GM19193 (cell line): ENCODE results near the gene HIPK3.

ENCODE experiments used
- POLR2A ChIP-seq: IDR thresholded peaks from 4 replicates; pipeline ENCODE4 v1.6.1; 2011; ENCODE audit not compliant: insufficient read depth, insufficient read length; ENCODE audit errors: extremely low read depth

The HIPK3 gene

GRCh38 chr11:33256031-33256812 is 959 bp upstream of the HIPK3 start:
- TF ChIP-seq POLR2A: no peak

GRCh38 chr11:33256813-33257159 is 395 bp upstream of the HIPK3 start:
- no peak for TF ChIP-seq POLR2A

- peak; percentile 72 for TF ChIP-seq POLR2A
Measured at GRCh38 chr11:33257897-33258630, 883 bp downstream of the HIPK3 start.

- no peak for TF ChIP-seq POLR2A
Measured at GRCh38 chr11:33258631-33259205, 1.5 kb downstream of the HIPK3 start.

GRCh38 chr11:33259869-33260268 is 2.7 kb downstream of the HIPK3 start:
- no peak for TF ChIP-seq POLR2A

- no peak for TF ChIP-seq POLR2A
Measured at GRCh38 chr11:33262011-33262645, 4.9 kb downstream of the HIPK3 start.

GRCh38 chr11:33263549-33263948 is 6.4 kb downstream of the HIPK3 start:
- TF ChIP-seq POLR2A: no peak

- no peak for TF ChIP-seq POLR2A
Measured at GRCh38 chr11:33264926-33265325, 7.7 kb downstream of the HIPK3 start.

GRCh38 chr11:33266393-33267215 is 9.4 kb downstream of the HIPK3 start:
- TF ChIP-seq POLR2A: no peak

GRCh38 chr11:33268945-33269540 is 11.9 kb downstream of the HIPK3 start:
- no peak for TF ChIP-seq POLR2A

GRCh38 chr11:33269822-33270221 is 12.6 kb downstream of the HIPK3 start:
- TF ChIP-seq POLR2A: no peak

- TF ChIP-seq POLR2A: no peak
Measured at GRCh38 chr11:33271059-33271458, 13.9 kb downstream of the HIPK3 start.

- TF ChIP-seq POLR2A: no peak
Measured at GRCh38 chr11:33272338-33273107, 15.3 kb downstream of the HIPK3 start.
